COLO668 (cell line): ENCODE results near the gene ZFPM1.
A peak's percentile ranks its signal among the peaks of the same experiment; 100 is the strongest.

Experiments
- DNase-seq: peaks from one replicate; lab custom pipeline; 2025; ENCODE audit not compliant: unreplicated experiment; lab: John Stamatoyannopoulos, UW

ZFPM1 gene

GRCh38 chr16:88524973-88525662 is 72.0 kb downstream of the ZFPM1 start:
- no peak for DNase-seq

- DNase-seq: no peak
These were observed 72.5 kb downstream of the ZFPM1 start for GRCh38 chr16:88525663-88525990.

GRCh38 chr16:88526008-88526905 is 73.2 kb downstream of the ZFPM1 start:
- DNase-seq: peak; percentile 33

- DNase-seq: no peak
These were observed 73.8 kb downstream of the ZFPM1 start for GRCh38 chr16:88526906-88527185.

- DNase-seq: peak; percentile 80
These were observed 74.3 kb downstream of the ZFPM1 start for GRCh38 chr16:88527186-88527936.

GRCh38 chr16:88527937-88528743 is 75.1 kb downstream of the ZFPM1 start:
- no peak for DNase-seq

GRCh38 chr16:88528902-88529318 is 75.8 kb downstream of the ZFPM1 start:
- DNase-seq: no peak

GRCh38 chr16:88529596-88529995 is 76.5 kb downstream of the ZFPM1 start:
- no peak for DNase-seq

GRCh38 chr16:88530051-88530857 is 77.2 kb downstream of the ZFPM1 start:
- no peak for DNase-seq

GRCh38 chr16:88530858-88531203 is 77.8 kb downstream of the ZFPM1 start:
- DNase-seq: no peak

- no peak for DNase-seq
These were observed 78.3 kb downstream of the ZFPM1 start for GRCh38 chr16:88531346-88531745.

GRCh38 chr16:88531931-88532433 is 78.9 kb downstream of the ZFPM1 start:
- DNase-seq: no peak

GRCh38 chr16:88532434-88533241 is 79.6 kb downstream of the ZFPM1 start:
- no peak for DNase-seq

GRCh38 chr16:88533381-88533917 is 80.4 kb downstream of the ZFPM1 start:
- no peak for DNase-seq

- no peak for DNase-seq
These were observed 81.0 kb downstream of the ZFPM1 start for GRCh38 chr16:88533932-88534637.

- no peak for DNase-seq
These were observed 81.6 kb downstream of the ZFPM1 start for GRCh38 chr16:88534638-88535190.

- DNase-seq: no peak
These were observed 82.2 kb downstream of the ZFPM1 start for GRCh38 chr16:88535191-88535856.

- no peak for DNase-seq
These were observed 82.8 kb downstream of the ZFPM1 start for GRCh38 chr16:88535857-88536222.
